Neural cell (in vitro differentiated cells): ENCODE data around the gene NPAS3. TPM values are rescaled to one million over a fixed set of nuclear protein-coding genes. Genes with fewer than 3 reads are reported as not detected.

Experiments
- H2AFZ ChIP-seq: fragments of 200-600, 300-800 bp; sonication (generic), shearing (Covaris generic); 2 replicates; pipeline ENCODE4 v1.6.0; 2014; ENCODE audit warnings: low read depth, mild to moderate bottlenecking, antibody characterized with exemption, low read length, moderate library complexity
- H3F3A ChIP-seq: fragments of 200-600 bp; shearing (Covaris generic); 2 replicates; pipeline ENCODE4 v1.6.1; 2016; ENCODE audit warnings: mild to moderate bottlenecking, moderate library complexity, mixed read lengths, antibody characterized with exemption, low read length; ENCODE audit not compliant: insufficient read depth, poor library complexity, severe bottlenecking
- H3K27ac ChIP-seq: fragments of 200-600, 300-800 bp; sonication (generic), shearing (Covaris generic); 2 replicates; pipeline ENCODE4 v1.5.1; 2014; ENCODE audit warnings: mild to moderate bottlenecking, low read length, moderate library complexity
- H3K27me3 ChIP-seq: fragments of 300-800, 200-600 bp; sonication (generic), shearing (Covaris generic); 2 replicates; pipeline ENCODE4 v1.6.0; 2014; ENCODE audit warnings: mild to moderate bottlenecking, low read depth, low read length, moderate library complexity; ENCODE audit not compliant: insufficient read depth
- H3K36me3 ChIP-seq: fragments of 300-800, 200-600 bp; sonication (generic), shearing (Covaris generic); 2 replicates; pipeline ENCODE4 v1.5.1; 2014; ENCODE audit warnings: mild to moderate bottlenecking, antibody characterized with exemption, low read length, moderate library complexity; ENCODE audit not compliant: insufficient read depth
- H3K4me2 ChIP-seq: fragments of 300-800, 200-600 bp; sonication (generic), shearing (Covaris generic); 2 replicates; pipeline ENCODE4 v1.6.0; 2014; ENCODE audit warnings: mild to moderate bottlenecking, low read length
- H3K4me3 ChIP-seq: fragments of 300-800, 200-600 bp; sonication (generic), shearing (Covaris generic); 2 replicates; pipeline ENCODE4 v1.5.1; 2014; ENCODE audit warnings: mild to moderate bottlenecking, low read length, moderate library complexity
- H3K79me2 ChIP-seq: fragments of 200-600 bp; shearing (Covaris generic); replicated peaks from 2 replicates; pipeline ENCODE4 v1.6.0; 2014; ENCODE audit warnings: mild to moderate bottlenecking, low read length, moderate library complexity; ENCODE audit not compliant: insufficient read depth
- H3K9ac ChIP-seq: fragments of 300-800, 200-600 bp; sonication (generic), shearing (Covaris generic); 2 replicates; pipeline ENCODE4 v1.6.1; 2016; ENCODE audit warnings: mild to moderate bottlenecking, low read length, mixed read lengths
- H3K9me2 ChIP-seq: fragments of 200-600 bp; shearing (Covaris generic); 2 replicates; pipeline ENCODE4 v1.6.1; 2016; ENCODE audit warnings: mild to moderate bottlenecking, low read length, mixed read lengths; ENCODE audit not compliant: insufficient read depth
- H3K9me3 ChIP-seq: fragments of 200-600, 300-800 bp; sonication (generic), shearing (Covaris generic); 2 replicates; pipeline ENCODE4 v1.6.1; 2016; ENCODE audit warnings: mild to moderate bottlenecking, mixed run types, low read length, moderate library complexity, mixed read lengths
- H4K20me1 ChIP-seq: fragments of 200-600 bp; shearing (Covaris generic); 2 replicates; pipeline ENCODE4 v1.6.1; 2016; ENCODE audit warnings: mild to moderate bottlenecking, mixed run types; ENCODE audit not compliant: insufficient read depth
- CTCF ChIP-seq: fragments of 450-650 bp; IDR thresholded peaks from 2 replicates; pipeline ENCODE4 v1.5.1; 2014; ENCODE audit warnings: antibody characterized with exemption, mild to moderate bottlenecking, moderate library complexity; ENCODE audit not compliant: poor library complexity, severe bottlenecking
- EP300 ChIP-seq: fragments of 450-650 bp; conservative IDR thresholded peaks from 2 replicates; pipeline ENCODE4 v1.6.1; 2014; ENCODE audit warnings: antibody characterized with exemption, mild to moderate bottlenecking, moderate library complexity; ENCODE audit not compliant: poor library complexity, severe bottlenecking
- EZH2 ChIP-seq: fragments of 200-600, 300-800 bp; shearing (Covaris generic), sonication (generic); IDR thresholded peaks from 2 replicates; pipeline ENCODE4 v1.6.1; 2014; ENCODE audit warnings: antibody characterized with exemption, low read length, borderline replicate concordance, mild to moderate bottlenecking; ENCODE audit not compliant: insufficient read depth, poor library complexity, severe bottlenecking
- MXI1 ChIP-seq: fragments of 450-650 bp; conservative IDR thresholded peaks from 2 replicates; pipeline ENCODE4 v1.6.1; 2014; ENCODE audit warnings: antibody characterized with exemption, mild to moderate bottlenecking; ENCODE audit not compliant: poor library complexity, severe bottlenecking
- POLR2AphosphoS5 ChIP-seq: IDR thresholded peaks from 2 replicates; pipeline ENCODE4 v1.6.1; 2012
- RAD21 ChIP-seq: fragments of 450-650 bp; conservative IDR thresholded peaks from 2 replicates; pipeline ENCODE4 v1.6.1; 2014; ENCODE audit warnings: antibody characterized with exemption, mild to moderate bottlenecking, moderate library complexity
- REST ChIP-seq: IDR thresholded peaks from 2 replicates; pipeline ENCODE4 v1.6.1; 2012; ENCODE audit warnings: borderline replicate concordance
- SMC3 ChIP-seq: fragments of 450-650 bp; conservative IDR thresholded peaks from 2 replicates; pipeline ENCODE4 v1.6.1; 2014; ENCODE audit warnings: antibody characterized with exemption, mild to moderate bottlenecking, moderate library complexity; ENCODE audit not compliant: poor library complexity
- TAF1 ChIP-seq: IDR thresholded peaks from 2 replicates; pipeline ENCODE4 v1.6.1; 2012; ENCODE audit warnings: low read depth
- polyA plus RNA-seq: library from polyadenylated mRNA; depleted of rRNA; stranded (reverse); fragments of >200 nt; gene quantifications from 2 replicates; pipeline ENCODE4 v1.2.3, GENCODE V29; 2014

The NPAS3 gene
- polyA plus RNA-seq, 1 donor from 2014 or later, result 1.3 TPM

GRCh38 chr14:33598582-33598981 is 659.9 kb downstream of the NPAS3 start:
- H3K9ac ChIP-seq, result no peak overlapping the region
- no peaks in the 10 kb centered on the region for H3K9me3 ChIP-seq
- no peaks in the 10 kb centered on the region for H3K27me3 ChIP-seq
- no peaks in the 10 kb centered on the region for H3K79me2 ChIP-seq
- no peak overlapping the region for H3K4me3 ChIP-seq
- H3K4me2 ChIP-seq, result no peak overlapping the region
- TF ChIP-seq SMC3, result no peak
- no peak for TF ChIP-seq MXI1
- no peak for TF ChIP-seq EZH2
- no peak for TF ChIP-seq POLR2AphosphoS5
- no peak for TF ChIP-seq REST
- TF ChIP-seq TAF1, result no peak
- no peak for TF ChIP-seq CTCF
- H2AFZ ChIP-seq, result no peak overlapping the region
- no peaks in the 10 kb centered on the region for H4K20me1 ChIP-seq
- H3F3A ChIP-seq, result no peaks in the 10 kb centered on the region
- H3K27ac ChIP-seq, result no peak overlapping the region
- H3K9me2 ChIP-seq, result no peaks in the 10 kb centered on the region
- H3K36me3 ChIP-seq, result no peaks in the 10 kb centered on the region

GRCh38 chr14:33602396-33602795 is 663.7 kb downstream of the NPAS3 start:
- Histone ChIP-seq H4K20me1 (no peaks in the 10 kb centered on the region), H3F3A (no peaks in the 10 kb centered on the region), H3K9me3 (no peaks in the 10 kb centered on the region), H3K27ac (no peak overlapping the region), H3K4me3 (no peak overlapping the region), H2AFZ (no peak overlapping the region), H3K79me2 (no peaks in the 10 kb centered on the region), H3K27me3 (no peaks in the 10 kb centered on the region), H3K9ac (no peak overlapping the region), H3K9me2 (no peaks in the 10 kb centered on the region), H3K36me3 (no peaks in the 10 kb centered on the region), H3K4me2 (no peak overlapping the region)
- no peak for TF ChIP-seq EP300
- TF ChIP-seq SMC3, result no peak
- no peak for TF ChIP-seq EZH2
- TF ChIP-seq CTCF, result no peak
- TF ChIP-seq RAD21, result no peak
